WTC11 (cell line): ENCODE data around the gene ADCY10. TPM values are rescaled to one million over a fixed set of nuclear protein-coding genes. Genes with fewer than 3 reads are reported as not detected.

Experiments used
- ATAC-seq: fragments of 200-7000 bp; cut with Tn5 transposase; 2 replicates; pipeline ENCODE4 v1.10.0; 2021; ENCODE audit warnings: mild to moderate bottlenecking, moderate library complexity
- CTCF ChIA-PET: fragments of 300-600 bp; sonication (Branson Sonifier 250); formaldehyde crosslinking; loops from one replicate; lab custom pipeline; 2021; ENCODE audit warnings: antibody characterized with exemption; lab: Charles Lee
- POLR2A ChIA-PET: fragments of 350-600 bp; sonication (Branson Sonifier 250); formaldehyde crosslinking; loops from one replicate; lab custom pipeline; 2021; ENCODE audit warnings: antibody characterized with exemption; lab: Charles Lee
- DNase-seq: peaks from one replicate; pipeline ENCODE4 v3.0.0; 2021; ENCODE audit warnings: low spot score
- H3K27ac Mint-ChIP-seq: 2 replicates; pipeline ENCODE4 v1.8.0; 2021; ENCODE audit warnings: mixed read lengths
- H3K27me3 Mint-ChIP-seq: 2 replicates; pipeline ENCODE4 v1.8.0; 2021; ENCODE audit warnings: low read depth, mild to moderate bottlenecking, moderate library complexity, mixed read lengths
- H3K36me3 Mint-ChIP-seq: 2 replicates; pipeline ENCODE4 v1.8.0; 2021; ENCODE audit warnings: mixed read lengths
- H3K4me1 Mint-ChIP-seq: 2 replicates; pipeline ENCODE4 v1.8.0; 2022; ENCODE audit warnings: mixed read lengths
- H3K4me3 Mint-ChIP-seq: 2 replicates; pipeline ENCODE4 v1.8.0; 2021; ENCODE audit warnings: mild to moderate bottlenecking, moderate library complexity, mixed read lengths
- H3K9me3 Mint-ChIP-seq: 2 replicates; pipeline ENCODE4 v1.8.0; 2021; ENCODE audit warnings: mixed read lengths
- CBFB ChIP-seq: sonication (generic); formaldehyde crosslinking; IDR thresholded peaks from 2 replicates; pipeline ENCODE4 v1.8.1; 2022; ENCODE audit warnings: mild to moderate bottlenecking, low read depth, missing genetic modification reagents
- CREB1 ChIP-seq: sonication (generic); formaldehyde crosslinking; IDR thresholded peaks from 2 replicates; pipeline ENCODE4 v1.8.0; 2023; ENCODE audit warnings: mild to moderate bottlenecking, missing genetic modification reagents
- EMX1 ChIP-seq: fragments of 250-450 bp; sonication (Bioruptor Pico); IDR thresholded peaks from 2 replicates; pipeline ENCODE4 v1.8.0; 2021; ENCODE audit warnings: mild to moderate bottlenecking
- ESRRA ChIP-seq: sonication (generic); formaldehyde crosslinking; IDR thresholded peaks from 2 replicates; pipeline ENCODE4 v1.8.1; 2022; ENCODE audit warnings: mild to moderate bottlenecking, missing genetic modification reagents, borderline replicate concordance
- FOXJ3 ChIP-seq: sonication (generic); formaldehyde crosslinking; IDR thresholded peaks from 2 replicates; pipeline ENCODE4 v1.9.0; 2021; ENCODE audit warnings: missing genetic modification reagents, mild to moderate bottlenecking, borderline replicate concordance
- FOXK1 ChIP-seq: sonication (generic); formaldehyde crosslinking; IDR thresholded peaks from 2 replicates; pipeline ENCODE4 v1.8.0; 2022; ENCODE audit warnings: mild to moderate bottlenecking, moderate library complexity, missing genetic modification reagents
- IRF2 ChIP-seq: sonication (generic); formaldehyde crosslinking; IDR thresholded peaks from 2 replicates; pipeline ENCODE4 v1.8.0; 2022; ENCODE audit warnings: low read depth, missing genetic modification reagents, borderline replicate concordance
- NFATC4 ChIP-seq: fragments of 250-450 bp; sonication (Bioruptor Pico); IDR thresholded peaks from 2 replicates; pipeline ENCODE4 v1.9.0; 2021; ENCODE audit warnings: mild to moderate bottlenecking
- NFE2L1 ChIP-seq: sonication (generic); formaldehyde crosslinking; IDR thresholded peaks from 2 replicates; pipeline ENCODE4 v1.8.1; 2023; ENCODE audit warnings: missing genetic modification reagents
- NR1H2 ChIP-seq: sonication (generic); formaldehyde crosslinking; IDR thresholded peaks from 2 replicates; pipeline ENCODE4 v1.9.0; 2021; ENCODE audit warnings: mild to moderate bottlenecking, moderate library complexity, missing genetic modification reagents
- NR2C2 ChIP-seq: sonication (generic); formaldehyde crosslinking; IDR thresholded peaks from 2 replicates; pipeline ENCODE4 v1.8.0; 2022; ENCODE audit warnings: mild to moderate bottlenecking, missing genetic modification reagents
- PRRX2 ChIP-seq: fragments of 250-450 bp; sonication (Bioruptor Pico); IDR thresholded peaks from 2 replicates; pipeline ENCODE4 v1.8.0; 2021; ENCODE audit warnings: mild to moderate bottlenecking
- RORB ChIP-seq: fragments of 250-450 bp; sonication (Bioruptor Pico); IDR thresholded peaks from 2 replicates; pipeline ENCODE4 v1.9.0; 2021; ENCODE audit warnings: mild to moderate bottlenecking
- SP1 ChIP-seq: sonication (generic); formaldehyde crosslinking; conservative IDR thresholded peaks from 2 replicates; pipeline ENCODE4 v1.8.1; 2022; ENCODE audit warnings: missing genetic modification reagents
- TCF7 ChIP-seq: sonication (generic); formaldehyde crosslinking; IDR thresholded peaks from 2 replicates; pipeline ENCODE4 v1.8.0; 2022; ENCODE audit warnings: mild to moderate bottlenecking, low read depth, missing genetic modification reagents, moderate library complexity
- ZBTB21 ChIP-seq: sonication (generic); formaldehyde crosslinking; IDR thresholded peaks from 2 replicates; pipeline ENCODE4 v1.8.1; 2023; ENCODE audit warnings: mild to moderate bottlenecking, missing genetic modification reagents, borderline replicate concordance
- ZNF219 ChIP-seq: sonication (generic); formaldehyde crosslinking; IDR thresholded peaks from 2 replicates; pipeline ENCODE4 v1.8.0; 2023; ENCODE audit warnings: missing genetic modification reagents, mild to moderate bottlenecking, borderline replicate concordance
- ZNF232 ChIP-seq: sonication (generic); formaldehyde crosslinking; IDR thresholded peaks from 2 replicates; pipeline ENCODE4 v1.8.0; 2022; ENCODE audit warnings: mild to moderate bottlenecking, missing genetic modification reagents
- ZNF317 ChIP-seq: sonication (generic); formaldehyde crosslinking; IDR thresholded peaks from 2 replicates; pipeline ENCODE4 v1.8.1; 2023; ENCODE audit warnings: low read depth, mild to moderate bottlenecking, moderate library complexity, missing genetic modification reagents, borderline replicate concordance
- ZNF423 ChIP-seq: fragments of 250-450 bp; sonication (Bioruptor Pico); IDR thresholded peaks from 2 replicates; pipeline ENCODE4 v2.1.2; 2022; ENCODE audit warnings: mild to moderate bottlenecking, moderate library complexity
- total RNA-seq: library from RNA; stranded (reverse); gene quantifications from 3 replicates; pipeline ENCODE4 v1.2.3, GENCODE V29; 2021
- TF ChIP-seq, protein P1 (sequence below): sonication (generic); formaldehyde crosslinking; IDR thresholded peaks from 2 replicates; pipeline ENCODE4 v1.8.0; 2022; ENCODE audit warnings: mild to moderate bottlenecking, missing genetic modification reagents
- TF ChIP-seq, protein P2 (sequence below): sonication (generic); formaldehyde crosslinking; IDR thresholded peaks from 2 replicates; pipeline ENCODE4 v1.8.1; 2023; ENCODE audit warnings: mild to moderate bottlenecking, missing genetic modification reagents
- TF ChIP-seq, protein P3 (sequence below): sonication (generic); formaldehyde crosslinking; IDR thresholded peaks from 2 replicates; pipeline ENCODE4 v1.8.1; 2023; ENCODE audit warnings: mild to moderate bottlenecking, missing genetic modification reagents, moderate library complexity
- TF ChIP-seq, protein P4 (sequence below): sonication (generic); formaldehyde crosslinking; IDR thresholded peaks from 2 replicates; pipeline ENCODE4 v1.8.0; 2022; ENCODE audit warnings: missing genetic modification reagents

ADCY10 gene
- total RNA-seq, 1 experiment from 2014 or later = 0.07 TPM

DNA sequence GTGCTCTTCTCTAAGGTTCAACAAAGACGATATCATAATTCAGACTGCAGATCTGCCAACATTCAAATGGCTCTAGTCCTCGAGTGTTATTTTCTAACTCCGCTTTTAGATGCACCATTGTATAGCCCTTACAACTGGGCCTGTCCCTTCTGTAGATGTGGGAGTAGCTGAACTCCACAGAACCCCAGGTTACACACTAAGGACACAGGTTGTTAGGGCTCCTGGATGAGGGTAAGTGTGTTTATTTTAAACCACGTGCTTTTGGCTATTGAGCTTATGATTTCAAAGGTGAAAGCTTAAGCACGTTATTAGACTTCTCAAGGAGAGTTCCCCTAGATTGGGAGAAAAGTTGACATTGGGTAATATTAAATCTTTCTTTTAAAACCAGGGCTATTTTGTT, 127.4 kb downstream of the ADCY10 start:
- no peak overlapping the region; the same call in 1 of the 2 replicates for H3K27ac Mint-ChIP-seq
- ATAC-seq = no peak
- H3K9me3 Mint-ChIP-seq = no peaks in the 10 kb centered on the region
- POLR2A ChIA-PET = no interaction called here
- no peak overlapping the region for H3K4me3 Mint-ChIP-seq
- CTCF ChIA-PET = interaction anchor here (2.0 kb wide), 1 partner anchor 17 kb away, joined by 5 read pairs; no protein-coding TSS in a partner anchor
- H3K4me1 Mint-ChIP-seq = no peaks in the 10 kb centered on the region
- TF ChIP-seq NR2C2 (CRISPR knock-in tag) = no peak
- TF ChIP-seq, protein P1, sequence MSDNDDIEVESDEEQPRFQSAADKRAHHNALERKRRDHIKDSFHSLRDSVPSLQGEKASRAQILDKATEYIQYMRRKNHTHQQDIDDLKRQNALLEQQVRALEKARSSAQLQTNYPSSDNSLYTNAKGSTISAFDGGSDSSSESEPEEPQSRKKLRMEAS = no peak
- no peak for TF ChIP-seq EMX1 (CRISPR knock-in tag)
- no peak for TF ChIP-seq NR1H2 (CRISPR knock-in tag)
- TF ChIP-seq TCF7 (CRISPR knock-in tag) = no peak
- TF ChIP-seq ZBTB21 (CRISPR knock-in tag) = no peak
- no peak for TF ChIP-seq FOXJ3 (CRISPR knock-in tag)
- TF ChIP-seq RORB = no peak
- TF ChIP-seq SP1 = no peak
- TF ChIP-seq, protein P2, sequence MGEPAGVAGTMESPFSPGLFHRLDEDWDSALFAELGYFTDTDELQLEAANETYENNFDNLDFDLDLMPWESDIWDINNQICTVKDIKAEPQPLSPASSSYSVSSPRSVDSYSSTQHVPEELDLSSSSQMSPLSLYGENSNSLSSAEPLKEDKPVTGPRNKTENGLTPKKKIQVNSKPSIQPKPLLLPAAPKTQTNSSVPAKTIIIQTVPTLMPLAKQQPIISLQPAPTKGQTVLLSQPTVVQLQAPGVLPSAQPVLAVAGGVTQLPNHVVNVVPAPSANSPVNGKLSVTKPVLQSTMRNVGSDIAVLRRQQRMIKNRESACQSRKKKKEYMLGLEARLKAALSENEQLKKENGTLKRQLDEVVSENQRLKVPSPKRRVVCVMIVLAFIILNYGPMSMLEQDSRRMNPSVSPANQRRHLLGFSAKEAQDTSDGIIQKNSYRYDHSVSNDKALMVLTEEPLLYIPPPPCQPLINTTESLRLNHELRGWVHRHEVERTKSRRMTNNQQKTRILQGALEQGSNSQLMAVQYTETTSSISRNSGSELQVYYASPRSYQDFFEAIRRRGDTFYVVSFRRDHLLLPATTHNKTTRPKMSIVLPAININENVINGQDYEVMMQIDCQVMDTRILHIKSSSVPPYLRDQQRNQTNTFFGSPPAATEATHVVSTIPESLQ (CRISPR knock-in tag) = no peak
- no peak for TF ChIP-seq CBFB (CRISPR knock-in tag)
- no peak for TF ChIP-seq PRRX2
- no peak for TF ChIP-seq IRF2
- no peak for TF ChIP-seq NFE2L1 (CRISPR knock-in tag)
- TF ChIP-seq ZNF317 (CRISPR knock-in tag) = no peak
- no peak for TF ChIP-seq ZNF423
- TF ChIP-seq ZNF219 = no peak
- TF ChIP-seq CREB1 (CRISPR knock-in tag) = no peak
- TF ChIP-seq, all 79 proteins: peak for 0
- Mint-ChIP-seq H3K27me3 (no peaks in the 10 kb centered on the region), H3K36me3 (peaks cover 43% of the 10 kb centered on the region)
- DNase-seq = no peak

DNA sequence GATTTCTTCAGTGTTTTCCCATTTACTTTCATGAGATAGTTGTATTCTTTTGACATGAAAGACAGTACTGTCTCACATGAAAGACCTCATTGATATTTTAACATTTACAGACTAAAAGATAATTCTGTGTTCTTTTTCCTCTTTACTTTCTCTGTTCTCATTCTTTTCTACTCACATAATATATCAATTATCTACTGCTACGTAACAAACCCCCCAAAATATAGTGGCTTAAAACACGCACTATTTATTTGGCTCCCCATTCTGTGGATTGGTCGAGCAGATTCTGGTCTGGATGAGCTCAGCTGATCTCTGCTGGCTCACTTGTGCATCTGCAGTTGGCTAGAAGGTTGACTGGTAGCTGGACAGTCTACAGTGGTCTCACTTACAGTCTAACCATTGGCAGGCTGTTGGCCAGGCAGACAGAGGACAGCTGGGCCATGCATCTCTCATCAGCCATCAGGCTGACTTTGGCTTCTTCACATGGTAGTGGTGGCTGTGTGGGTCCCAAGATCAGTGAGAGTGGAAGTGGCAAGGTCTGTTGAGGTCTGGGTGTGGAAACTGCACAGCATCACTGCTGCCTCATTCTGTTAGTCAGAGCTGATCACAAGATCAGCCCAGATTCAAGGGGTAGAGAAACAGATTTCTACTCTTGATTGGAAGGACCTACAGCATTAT, 128.9 kb downstream of the ADCY10 start:
- DNase-seq (no peak), ATAC-seq (no peak)
- Mint-ChIP-seq H3K4me1 (no peaks in the 10 kb centered on the region), H3K27ac (peak overlapping the region; percentile 37; the same call in 1 of the 2 replicates), H3K36me3 (peaks cover 48% of the 10 kb centered on the region), H3K27me3 (no peaks in the 10 kb centered on the region), H3K4me3 (no peak overlapping the region), H3K9me3 (peaks cover 8% of the 10 kb centered on the region)
- no peak for TF ChIP-seq NFATC4 (CRISPR knock-in tag)
- TF ChIP-seq, protein P3, sequence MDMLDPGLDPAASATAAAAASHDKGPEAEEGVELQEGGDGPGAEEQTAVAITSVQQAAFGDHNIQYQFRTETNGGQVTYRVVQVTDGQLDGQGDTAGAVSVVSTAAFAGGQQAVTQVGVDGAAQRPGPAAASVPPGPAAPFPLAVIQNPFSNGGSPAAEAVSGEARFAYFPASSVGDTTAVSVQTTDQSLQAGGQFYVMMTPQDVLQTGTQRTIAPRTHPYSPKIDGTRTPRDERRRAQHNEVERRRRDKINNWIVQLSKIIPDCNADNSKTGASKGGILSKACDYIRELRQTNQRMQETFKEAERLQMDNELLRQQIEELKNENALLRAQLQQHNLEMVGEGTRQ (CRISPR knock-in tag) = no peak
- TF ChIP-seq, protein P4, sequence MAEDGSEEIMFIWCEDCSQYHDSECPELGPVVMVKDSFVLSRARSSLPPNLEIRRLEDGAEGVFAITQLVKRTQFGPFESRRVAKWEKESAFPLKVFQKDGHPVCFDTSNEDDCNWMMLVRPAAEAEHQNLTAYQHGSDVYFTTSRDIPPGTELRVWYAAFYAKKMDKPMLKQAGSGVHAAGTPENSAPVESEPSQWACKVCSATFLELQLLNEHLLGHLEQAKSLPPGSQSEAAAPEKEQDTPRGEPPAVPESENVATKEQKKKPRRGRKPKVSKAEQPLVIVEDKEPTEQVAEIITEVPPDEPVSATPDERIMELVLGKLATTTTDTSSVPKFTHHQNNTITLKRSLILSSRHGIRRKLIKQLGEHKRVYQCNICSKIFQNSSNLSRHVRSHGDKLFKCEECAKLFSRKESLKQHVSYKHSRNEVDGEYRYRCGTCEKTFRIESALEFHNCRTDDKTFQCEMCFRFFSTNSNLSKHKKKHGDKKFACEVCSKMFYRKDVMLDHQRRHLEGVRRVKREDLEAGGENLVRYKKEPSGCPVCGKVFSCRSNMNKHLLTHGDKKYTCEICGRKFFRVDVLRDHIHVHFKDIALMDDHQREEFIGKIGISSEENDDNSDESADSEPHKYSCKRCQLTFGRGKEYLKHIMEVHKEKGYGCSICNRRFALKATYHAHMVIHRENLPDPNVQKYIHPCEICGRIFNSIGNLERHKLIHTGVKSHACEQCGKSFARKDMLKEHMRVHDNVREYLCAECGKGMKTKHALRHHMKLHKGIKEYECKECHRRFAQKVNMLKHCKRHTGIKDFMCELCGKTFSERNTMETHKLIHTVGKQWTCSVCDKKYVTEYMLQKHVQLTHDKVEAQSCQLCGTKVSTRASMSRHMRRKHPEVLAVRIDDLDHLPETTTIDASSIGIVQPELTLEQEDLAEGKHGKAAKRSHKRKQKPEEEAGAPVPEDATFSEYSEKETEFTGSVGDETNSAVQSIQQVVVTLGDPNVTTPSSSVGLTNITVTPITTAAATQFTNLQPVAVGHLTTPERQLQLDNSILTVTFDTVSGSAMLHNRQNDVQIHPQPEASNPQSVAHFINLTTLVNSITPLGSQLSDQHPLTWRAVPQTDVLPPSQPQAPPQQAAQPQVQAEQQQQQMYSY = no peak
- no peak for TF ChIP-seq ZNF232 (CRISPR knock-in tag)
- TF ChIP-seq FOXK1 (CRISPR knock-in tag) = no peak
- no peak for TF ChIP-seq ESRRA (CRISPR knock-in tag)
- ChIA-PET CTCF (interaction anchor here (2.0 kb wide), 1 partner anchor 18 kb away, joined by 5 read pairs; no protein-coding TSS in a partner anchor), POLR2A (no interaction called here)
